A549 (cell line): ENCODE results near the gene ALPK3. TPM values are rescaled to one million over a fixed set of nuclear protein-coding genes. Genes with fewer than 3 reads are reported as not detected.

Source experiments
- ATAC-seq, 2 experiments: fragments of 200-7000 bp in 1 of 2; fragments of >200 bp in 1 of 2; cut with Nextera tagmentation in 1 of 2; cut with Tn5 transposase in 1 of 2; 3 replicates each; pipeline versions ENCODE4 v1.8.0 to v1.9.1; 2018 to 2020; ENCODE audit warnings: mild to moderate bottlenecking in 1 of 2, moderate library complexity in 1 of 2
- CTCF ChIA-PET: fragments of 300-600 bp; sonication (Branson Sonifier 250); formaldehyde crosslinking; extraction: SDS; loops from one replicate; lab custom pipeline; 2021; ENCODE audit warnings: antibody characterized with exemption, inconsistent platforms; lab: Yijun Ruan, JAX
- POLR2A ChIA-PET: fragments of 350-600 bp; formaldehyde crosslinking; extraction: SDS; loops from one replicate; lab custom pipeline; 2021; ENCODE audit warnings: antibody characterized with exemption, inconsistent platforms; lab: Yijun Ruan, JAX
- DNase-seq, 2 experiments: peaks; one replicate each; pipeline versions ENCODE4 v3.0.0 to v3.0.0-alpha.2; 2011 to 2016; ENCODE audit warnings: low read depth in 1 of 2, low spot score in 1 of 2
- FAIRE-seq: peaks from 2 replicates; lab custom pipeline; 2011; peaks lifted over from hg19 to GRCh38; lab: Jason Lieb, UNC
- H3K27ac ChIP-seq, 2 experiments: fragments of >200 bp; sonication (Bioruptor Twin); formaldehyde crosslinking; 3 replicates each; pipeline ENCODE4 v1.5.1; 2016 to 2017
- H3K4me1 ChIP-seq: fragments of >200 bp; sonication (Bioruptor Twin); formaldehyde crosslinking; 3 replicates; pipeline ENCODE4 v1.6.1; 2016
- H3K4me2 ChIP-seq: fragments of >200 bp; sonication (Bioruptor Twin); formaldehyde crosslinking; 3 replicates; pipeline ENCODE4 v1.6.1; 2016
- H3K4me3 ChIP-seq: fragments of >200 bp; sonication (Bioruptor Twin); formaldehyde crosslinking; 3 replicates; pipeline ENCODE4 v1.5.1; 2016
- H3K9me3 ChIP-seq: fragments of >200 bp; sonication (Bioruptor Twin); formaldehyde crosslinking; 3 replicates; pipeline ENCODE4 v1.6.1; 2016
- CHD4 ChIP-seq: fragments of 200-600 bp; sonication (generic); IDR thresholded peaks from 2 replicates; pipeline ENCODE4 v1.6.1; 2016; ENCODE audit warnings: antibody characterized with exemption, mild to moderate bottlenecking, borderline replicate concordance
- EP300 ChIP-seq, 2 experiments: fragments of >200 bp; sonication (Bioruptor Twin); formaldehyde crosslinking; IDR thresholded peaks; 2 replicates in 1 of 2; 3 replicates in 1 of 2; pipeline ENCODE4 v1.6.1; 2016 to 2017
- FOSB ChIP-seq: fragments of 250-450 bp; sonication (Bioruptor Pico); IDR thresholded peaks from 2 replicates; pipeline ENCODE4 v1.5.0; 2020; ENCODE audit warnings: mild to moderate bottlenecking, moderate library complexity
- HEYL ChIP-seq: fragments of 250-450 bp; sonication (Bioruptor Pico); IDR thresholded peaks from 2 replicates; pipeline ENCODE4 v1.8.0; 2021; ENCODE audit warnings: mild to moderate bottlenecking, moderate library complexity
- HOXA7 ChIP-seq: fragments of 250-450 bp; sonication (Bioruptor Pico); IDR thresholded peaks from 2 replicates; pipeline ENCODE4 v1.5.0; 2020; ENCODE audit warnings: mild to moderate bottlenecking, moderate library complexity
- JUN ChIP-seq, 2 experiments: fragments of >200 bp; sonication (Bioruptor Twin); formaldehyde crosslinking; IDR thresholded peaks; 2 replicates in 1 of 2; 3 replicates in 1 of 2; pipeline ENCODE4 v1.6.1; 2016 to 2017
- KDM1A ChIP-seq: fragments of 200-600 bp; sonication (generic); IDR thresholded peaks from 2 replicates; pipeline ENCODE4 v1.6.1; 2016; ENCODE audit warnings: low read depth, mild to moderate bottlenecking
- NFE2L2 ChIP-seq: fragments of 150-350 bp; conservative IDR thresholded peaks from 2 replicates; pipeline ENCODE4 v1.6.1; 2014; ENCODE audit warnings: low read length
- NPAS2 ChIP-seq: fragments of 250-450 bp; sonication (Bioruptor Pico); IDR thresholded peaks from 2 replicates; pipeline ENCODE4 v1.8.0; 2022; ENCODE audit warnings: mild to moderate bottlenecking, moderate library complexity, borderline replicate concordance
- RAD21 ChIP-seq, 2 experiments: fragments of >200 bp in 1 of 2; sonication (Bioruptor Twin) in 1 of 2; formaldehyde crosslinking in 1 of 2; IDR thresholded peaks in 1 of 2; conservative IDR thresholded peaks in 1 of 2; 2 replicates in 1 of 2; 3 replicates in 1 of 2; pipeline ENCODE4 v1.6.1; 2012 to 2018; ENCODE audit warnings: inconsistent platforms in 1 of 2
- SREBF2 ChIP-seq: fragments of 450-650 bp; IDR thresholded peaks from 2 replicates; pipeline ENCODE4 v1.6.1; 2014; ENCODE audit warnings: mild to moderate bottlenecking, moderate library complexity
- WGBS: methylation state at CpG from one replicate; pipeline ENCODE4 v1.1.6; 2017; ENCODE audit errors: missing lambda C conversion rate; 5-methylcytosine and 5-hydroxymethylcytosine counted together
- polyA minus RNA-seq: library from RNA; depleted of rRNA, polyadenylated mRNA; stranded (reverse); fragments of >200 nt; gene quantifications from 2 replicates; pipeline ENCODE4 v1.2.3, GENCODE V29; 2011; rRNA and poly(A)+ RNA removed
- polyA plus RNA-seq, 4 experiments: library from polyadenylated mRNA; depleted of rRNA in 3 of 4; stranded (reverse); fragments of >200 nt; fragmentation: RNase III in 1 of 4; extraction: RNeasy Plus Mini Kit Qiagen cat#74134 plus additional on column Dnase treatment in 1 of 4; gene quantifications; 2 replicates in 3 of 4; 3 replicates in 1 of 4; pipeline ENCODE4 v1.2.3, GENCODE V29; 2011 to 2017
- TF ChIP-seq, protein P1 (sequence below): fragments of 200-600 bp; sonication (generic); IDR thresholded peaks from 2 replicates; pipeline ENCODE4 v1.6.1; 2016; ENCODE audit warnings: antibody characterized with exemption, mild to moderate bottlenecking, moderate library complexity
- TF ChIP-seq, protein P2 (sequence below): fragments of >200 bp; sonication (Bioruptor Twin); formaldehyde crosslinking; IDR thresholded peaks from 3 replicates; pipeline ENCODE4 v1.6.1; 2016
- TF ChIP-seq, protein P3 (sequence below): fragments of 450-650 bp; IDR thresholded peaks from 2 replicates; pipeline ENCODE4 v1.6.1; 2014; ENCODE audit warnings: antibody characterized with exemption
- TF ChIP-seq, protein P4 (sequence below): fragments of >200 bp; sonication (Bioruptor Twin); formaldehyde crosslinking; IDR thresholded peaks from 2 replicates; pipeline ENCODE4 v1.6.1; 2016

The ALPK3 gene, protein sequence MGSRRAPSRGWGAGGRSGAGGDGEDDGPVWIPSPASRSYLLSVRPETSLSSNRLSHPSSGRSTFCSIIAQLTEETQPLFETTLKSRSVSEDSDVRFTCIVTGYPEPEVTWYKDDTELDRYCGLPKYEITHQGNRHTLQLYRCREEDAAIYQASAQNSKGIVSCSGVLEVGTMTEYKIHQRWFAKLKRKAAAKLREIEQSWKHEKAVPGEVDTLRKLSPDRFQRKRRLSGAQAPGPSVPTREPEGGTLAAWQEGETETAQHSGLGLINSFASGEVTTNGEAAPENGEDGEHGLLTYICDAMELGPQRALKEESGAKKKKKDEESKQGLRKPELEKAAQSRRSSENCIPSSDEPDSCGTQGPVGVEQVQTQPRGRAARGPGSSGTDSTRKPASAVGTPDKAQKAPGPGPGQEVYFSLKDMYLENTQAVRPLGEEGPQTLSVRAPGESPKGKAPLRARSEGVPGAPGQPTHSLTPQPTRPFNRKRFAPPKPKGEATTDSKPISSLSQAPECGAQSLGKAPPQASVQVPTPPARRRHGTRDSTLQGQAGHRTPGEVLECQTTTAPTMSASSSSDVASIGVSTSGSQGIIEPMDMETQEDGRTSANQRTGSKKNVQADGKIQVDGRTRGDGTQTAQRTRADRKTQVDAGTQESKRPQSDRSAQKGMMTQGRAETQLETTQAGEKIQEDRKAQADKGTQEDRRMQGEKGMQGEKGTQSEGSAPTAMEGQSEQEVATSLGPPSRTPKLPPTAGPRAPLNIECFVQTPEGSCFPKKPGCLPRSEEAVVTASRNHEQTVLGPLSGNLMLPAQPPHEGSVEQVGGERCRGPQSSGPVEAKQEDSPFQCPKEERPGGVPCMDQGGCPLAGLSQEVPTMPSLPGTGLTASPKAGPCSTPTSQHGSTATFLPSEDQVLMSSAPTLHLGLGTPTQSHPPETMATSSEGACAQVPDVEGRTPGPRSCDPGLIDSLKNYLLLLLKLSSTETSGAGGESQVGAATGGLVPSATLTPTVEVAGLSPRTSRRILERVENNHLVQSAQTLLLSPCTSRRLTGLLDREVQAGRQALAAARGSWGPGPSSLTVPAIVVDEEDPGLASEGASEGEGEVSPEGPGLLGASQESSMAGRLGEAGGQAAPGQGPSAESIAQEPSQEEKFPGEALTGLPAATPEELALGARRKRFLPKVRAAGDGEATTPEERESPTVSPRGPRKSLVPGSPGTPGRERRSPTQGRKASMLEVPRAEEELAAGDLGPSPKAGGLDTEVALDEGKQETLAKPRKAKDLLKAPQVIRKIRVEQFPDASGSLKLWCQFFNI (N-terminal part only)
- polyA plus RNA-seq (2011; rRNA removed) (0.30 and 0.33 TPM in 2 replicates), polyA plus RNA-seq (2017; fragmentation: RNase III; extraction: RNeasy Plus Mini Kit Qiagen cat#74134 plus additional on column Dnase treatment) (0.17 to 0.26 TPM (median 0.24 TPM) in 3 replicates), polyA minus RNA-seq (0.24 and 0.50 TPM in 2 replicates)
- polyA plus RNA-seq (2012; cell fraction: cytosol; rRNA removed): 0.08 and 0.11 TPM in 2 replicates
- polyA plus RNA-seq (2012; cell fraction: nucleus; rRNA removed): 0.60 and 0.61 TPM in 2 replicates

DNA sequence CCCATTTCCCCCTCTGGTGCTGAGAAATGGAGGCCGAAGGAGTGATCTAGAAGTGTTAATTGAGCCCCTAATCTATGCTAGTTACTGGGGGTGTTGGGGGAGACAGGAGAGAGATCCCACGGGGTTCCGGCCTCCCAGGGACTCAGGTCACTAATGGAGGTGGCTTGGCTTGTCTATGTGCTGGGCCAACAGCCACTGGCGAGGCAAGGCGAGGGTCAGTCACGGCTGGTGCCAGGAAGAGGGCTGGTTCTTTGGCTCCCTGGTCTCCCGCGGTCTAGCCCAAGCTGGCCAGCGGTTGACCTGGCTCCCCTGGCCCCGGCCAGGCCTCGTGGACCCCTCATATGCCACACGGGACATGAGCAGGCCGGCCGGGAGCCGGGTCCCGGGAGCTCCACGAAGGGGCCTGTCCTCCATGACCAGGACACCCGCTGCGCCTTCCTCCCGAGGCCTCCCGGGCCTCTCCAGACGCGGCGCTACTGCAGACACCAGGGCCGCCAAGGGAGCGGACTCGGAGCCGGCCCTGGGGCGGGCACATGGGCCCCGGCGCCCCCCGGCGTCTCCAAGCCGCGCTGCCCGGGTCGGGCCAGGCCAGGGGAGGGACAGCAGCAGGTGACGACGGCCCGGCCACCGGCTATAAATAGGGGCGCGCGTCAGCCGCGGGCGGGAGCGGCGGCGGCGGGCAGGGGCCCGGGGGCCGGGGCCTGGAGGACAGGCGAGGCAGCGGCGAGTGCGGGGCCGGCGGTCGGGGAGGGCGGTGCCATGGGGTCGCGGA lies at the start of gene ALPK3:
TSS of gene ALPK3 (plus strand) at position 663 of the 772 bp plus-strand sequence. CDS start at position 760, 97 bp downstream.
- DNase-seq (no peak), FAIRE-seq (no peak), ATAC-seq (no peak)
- Histone ChIP-seq H3K4me3 (no peak within 1 kb of the TSS), H3K27ac (peak within 1 kb of the TSS in 1 of 2 experiments; percentile 46; a peak in 3 of 6 replicates), H3K9me3 (no peaks in the 10 kb centered on the region), H3K4me2 (peak within 1 kb of the TSS; percentile 16; the same call in 1 of the 3 replicates), H3K4me1 (peaks cover 19% of the 10 kb centered on the region)
- no peak for TF ChIP-seq HOXA7 (CRISPR knock-in tag)
- TF ChIP-seq, protein P1, sequence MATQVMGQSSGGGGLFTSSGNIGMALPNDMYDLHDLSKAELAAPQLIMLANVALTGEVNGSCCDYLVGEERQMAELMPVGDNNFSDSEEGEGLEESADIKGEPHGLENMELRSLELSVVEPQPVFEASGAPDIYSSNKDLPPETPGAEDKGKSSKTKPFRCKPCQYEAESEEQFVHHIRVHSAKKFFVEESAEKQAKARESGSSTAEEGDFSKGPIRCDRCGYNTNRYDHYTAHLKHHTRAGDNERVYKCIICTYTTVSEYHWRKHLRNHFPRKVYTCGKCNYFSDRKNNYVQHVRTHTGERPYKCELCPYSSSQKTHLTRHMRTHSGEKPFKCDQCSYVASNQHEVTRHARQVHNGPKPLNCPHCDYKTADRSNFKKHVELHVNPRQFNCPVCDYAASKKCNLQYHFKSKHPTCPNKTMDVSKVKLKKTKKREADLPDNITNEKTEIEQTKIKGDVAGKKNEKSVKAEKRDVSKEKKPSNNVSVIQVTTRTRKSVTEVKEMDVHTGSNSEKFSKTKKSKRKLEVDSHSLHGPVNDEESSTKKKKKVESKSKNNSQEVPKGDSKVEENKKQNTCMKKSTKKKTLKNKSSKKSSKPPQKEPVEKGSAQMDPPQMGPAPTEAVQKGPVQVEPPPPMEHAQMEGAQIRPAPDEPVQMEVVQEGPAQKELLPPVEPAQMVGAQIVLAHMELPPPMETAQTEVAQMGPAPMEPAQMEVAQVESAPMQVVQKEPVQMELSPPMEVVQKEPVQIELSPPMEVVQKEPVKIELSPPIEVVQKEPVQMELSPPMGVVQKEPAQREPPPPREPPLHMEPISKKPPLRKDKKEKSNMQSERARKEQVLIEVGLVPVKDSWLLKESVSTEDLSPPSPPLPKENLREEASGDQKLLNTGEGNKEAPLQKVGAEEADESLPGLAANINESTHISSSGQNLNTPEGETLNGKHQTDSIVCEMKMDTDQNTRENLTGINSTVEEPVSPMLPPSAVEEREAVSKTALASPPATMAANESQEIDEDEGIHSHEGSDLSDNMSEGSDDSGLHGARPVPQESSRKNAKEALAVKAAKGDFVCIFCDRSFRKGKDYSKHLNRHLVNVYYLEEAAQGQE: no peak
- no peak for TF ChIP-seq CHD4
- TF ChIP-seq HEYL: no peak
- TF ChIP-seq SREBF2: no peak
- TF ChIP-seq KDM1A: no peak
- no peak for TF ChIP-seq EP300 (IDR thresholded peaks at IDR 0.05)
- TF ChIP-seq, protein P2, sequence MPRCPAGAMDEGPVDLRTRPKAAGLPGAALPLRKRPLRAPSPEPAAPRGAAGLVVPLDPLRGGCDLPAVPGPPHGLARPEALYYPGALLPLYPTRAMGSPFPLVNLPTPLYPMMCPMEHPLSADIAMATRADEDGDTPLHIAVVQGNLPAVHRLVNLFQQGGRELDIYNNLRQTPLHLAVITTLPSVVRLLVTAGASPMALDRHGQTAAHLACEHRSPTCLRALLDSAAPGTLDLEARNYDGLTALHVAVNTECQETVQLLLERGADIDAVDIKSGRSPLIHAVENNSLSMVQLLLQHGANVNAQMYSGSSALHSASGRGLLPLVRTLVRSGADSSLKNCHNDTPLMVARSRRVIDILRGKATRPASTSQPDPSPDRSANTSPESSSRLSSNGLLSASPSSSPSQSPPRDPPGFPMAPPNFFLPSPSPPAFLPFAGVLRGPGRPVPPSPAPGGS: no peak
- TF ChIP-seq, protein P3, sequence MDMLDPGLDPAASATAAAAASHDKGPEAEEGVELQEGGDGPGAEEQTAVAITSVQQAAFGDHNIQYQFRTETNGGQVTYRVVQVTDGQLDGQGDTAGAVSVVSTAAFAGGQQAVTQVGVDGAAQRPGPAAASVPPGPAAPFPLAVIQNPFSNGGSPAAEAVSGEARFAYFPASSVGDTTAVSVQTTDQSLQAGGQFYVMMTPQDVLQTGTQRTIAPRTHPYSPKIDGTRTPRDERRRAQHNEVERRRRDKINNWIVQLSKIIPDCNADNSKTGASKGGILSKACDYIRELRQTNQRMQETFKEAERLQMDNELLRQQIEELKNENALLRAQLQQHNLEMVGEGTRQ: no peak
- no peak for TF ChIP-seq RAD21 (conservative IDR thresholded peaks at IDR 0.05 in 1 of 2, IDR thresholded peaks at IDR 0.05 in 1 of 2)
- TF ChIP-seq, protein P4, sequence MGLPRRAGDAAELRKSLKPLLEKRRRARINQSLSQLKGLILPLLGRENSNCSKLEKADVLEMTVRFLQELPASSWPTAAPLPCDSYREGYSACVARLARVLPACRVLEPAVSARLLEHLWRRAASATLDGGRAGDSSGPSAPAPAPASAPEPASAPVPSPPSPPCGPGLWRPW: no peak
- no peak for TF ChIP-seq JUN (IDR thresholded peaks at IDR 0.05)
- no peak for TF ChIP-seq FOSB (CRISPR knock-in tag)
- no peak for TF ChIP-seq NPAS2
- TF ChIP-seq NFE2L2: no peak
- WGBS: 95% methylated on average over 47 of the region's 63 CpGs
- ChIA-PET POLR2A (no interaction called here), CTCF (interaction anchor here (5.5 kb wide), 1 partner anchor 13 kb away, joined by 34 read pairs; no protein-coding TSS in a partner anchor)
